T-helper 2 cell treated with Interferon-gamma antibody and Interleukin-4, amounts not matched to agents 100 ng/mL and 5 ng/mL, for 36 hours (primary cell): ENCODE measurements around the gene MTLN. TPM values are rescaled to one million over a fixed set of nuclear protein-coding genes. Genes with fewer than 3 reads are reported as not detected.
"Not testable (repeated sequence)": the region's sequence is repeated elsewhere in the genome, so short reads cannot be mapped to it uniquely, and the experiment has no call there.

ENCODE experiments used
- intact Hi-C: fragments of 100-400 bp; cut with micrococcal nuclease; formaldehyde crosslinking; loops from one replicate; pipeline ENCODE4 v1.15.1; 2023
- total RNA-seq: library from RNA; stranded (reverse); gene quantifications from 2 replicates; pipeline ENCODE4 v1.2.3, GENCODE V29; 2022

Gene MTLN
- total RNA-seq, 1 donor from 2014 or later: 42.5 TPM

- intact Hi-C loops: loop anchor here (1.0 kb wide), 1 partner anchor 8 kb away; the partner anchor contains the start of gene MTLN
These were observed 7.7 kb downstream of the MTLN start, which contains the start of gene NPHP1 for GRCh38 chr2:110204408-110205385. NPHP1 (minus strand) TSS chr2:110205013; CDS start chr2:110204968, 45 bp downstream.

GRCh38 chr2:110198016-110198415, 14.3 kb downstream of the MTLN start:
- intact Hi-C loops: no loop called here

GRCh38 chr2:110197452-110197851, 14.9 kb downstream of the MTLN start:
- intact Hi-C loops: no loop called here

GRCh38 chr2:110190169-110190568, 22.2 kb downstream of the MTLN start:
- intact Hi-C loops: not testable (repeated sequence)

- intact Hi-C loops: no loop called here
These were observed 29.9 kb downstream of the MTLN start for GRCh38 chr2:110182449-110182848.

GRCh38 chr2:110180036-110180435, 32.3 kb downstream of the MTLN start:
- intact Hi-C loops: no loop called here

- intact Hi-C loops: no loop called here
These were observed 38.8 kb downstream of the MTLN start for GRCh38 chr2:110173523-110173922.

- intact Hi-C loops: no loop called here
These were observed 39.8 kb downstream of the MTLN start for GRCh38 chr2:110172506-110172905.

- intact Hi-C loops: no loop called here
These were observed 42.2 kb downstream of the MTLN start for GRCh38 chr2:110170102-110170501.

GRCh38 chr2:110167326-110168000, 44.9 kb downstream of the MTLN start:
- intact Hi-C loops: no loop called here

- intact Hi-C loops: no loop called here
These were observed 46.1 kb downstream of the MTLN start for GRCh38 chr2:110166266-110166665.

Other genes starting within 250 kb of the MTLN start
- not detected in 2 replicates for gene MALL, start 96.7 kb downstream of the MTLN start, total RNA-seq
- gene NPHP1, start 7.5 kb downstream of the MTLN start, total RNA-seq: not detected in 2 replicates